D341Med (cell line): ENCODE results near the gene MINDY4B.

Source experiments
- DNase-seq: peaks from one replicate; pipeline ENCODE4 v3.0.0; 2012; ENCODE audit warnings: low spot score

MINDY4B gene

GRCh38 chr3:150905339-150905738 lies at the start of gene MINDY4B:
MINDY4B (minus strand) TSS chr3:150905439; CDS start chr3:150905439, 0 bp downstream.
- no peak for DNase-seq

GRCh38 chr3:150951923-150952322 lies 46.7 kb upstream of the MINDY4B start:
- DNase-seq, result no peak

- DNase-seq, result no peak
Observed at GRCh38 chr3:150945226-150946032, 40.2 kb upstream of the MINDY4B start.

GRCh38 chr3:150942221-150942620 lies 37.0 kb upstream of the MINDY4B start:
- no peak for DNase-seq

GRCh38 chr3:150936693-150937092 lies 31.5 kb upstream of the MINDY4B start:
- no peak for DNase-seq

- no peak for DNase-seq
Observed at GRCh38 chr3:150933473-150933995, 28.3 kb upstream of the MINDY4B start.

GRCh38 chr3:150931745-150932144 lies 26.5 kb upstream of the MINDY4B start:
- no peak for DNase-seq

GRCh38 chr3:150930839-150931238 lies 25.6 kb upstream of the MINDY4B start:
- no peak for DNase-seq

- DNase-seq, result no peak
Observed at GRCh38 chr3:150928234-150928633, 23.0 kb upstream of the MINDY4B start.

GRCh38 chr3:150926328-150926727 lies 21.1 kb upstream of the MINDY4B start:
- no peak for DNase-seq

GRCh38 chr3:150925751-150926201 lies 20.5 kb upstream of the MINDY4B start:
- DNase-seq, result peak; percentile 80

GRCh38 chr3:150922611-150923010 lies 17.4 kb upstream of the MINDY4B start:
- peak; percentile 34 for DNase-seq

- DNase-seq, result no peak
Observed at GRCh38 chr3:150921209-150921608, 16.0 kb upstream of the MINDY4B start.

GRCh38 chr3:150920236-150920635 lies 15.0 kb upstream of the MINDY4B start:
- no peak for DNase-seq

GRCh38 chr3:150917951-150918350 lies 12.7 kb upstream of the MINDY4B start:
- no peak for DNase-seq

GRCh38 chr3:150913133-150913922 lies 8.1 kb upstream of the MINDY4B start:
- DNase-seq, result no peak

- no peak for DNase-seq
Observed at GRCh38 chr3:150912501-150912900, 7.3 kb upstream of the MINDY4B start.

- DNase-seq, result no peak
Observed at GRCh38 chr3:150911771-150912170, 6.5 kb upstream of the MINDY4B start.

GRCh38 chr3:150906461-150906860 lies 1.2 kb upstream of the MINDY4B start:
- DNase-seq, result no peak

- DNase-seq, result no peak
Observed at GRCh38 chr3:150905746-150906145, 507 bp upstream of the MINDY4B start.

GRCh38 chr3:150902988-150903387 lies 2.3 kb downstream of the MINDY4B start:
- no peak for DNase-seq

GRCh38 chr3:150901793-150902192 lies 3.4 kb downstream of the MINDY4B start:
- DNase-seq, result no peak

- DNase-seq, result no peak
Observed at GRCh38 chr3:150899141-150899540, 6.1 kb downstream of the MINDY4B start.
